Fibroblast of skin of right biceps (primary cell): ENCODE measurements around the gene PNMA8C.
"Not testable (repeated sequence)": the region's sequence is repeated elsewhere in the genome, so short reads cannot be mapped to it uniquely, and the experiment has no call there.

Experiments used
- DNase-seq: peaks from one replicate; pipeline ENCODE4 v3.0.0-alpha.2; 2013

Gene PNMA8C

DNA sequence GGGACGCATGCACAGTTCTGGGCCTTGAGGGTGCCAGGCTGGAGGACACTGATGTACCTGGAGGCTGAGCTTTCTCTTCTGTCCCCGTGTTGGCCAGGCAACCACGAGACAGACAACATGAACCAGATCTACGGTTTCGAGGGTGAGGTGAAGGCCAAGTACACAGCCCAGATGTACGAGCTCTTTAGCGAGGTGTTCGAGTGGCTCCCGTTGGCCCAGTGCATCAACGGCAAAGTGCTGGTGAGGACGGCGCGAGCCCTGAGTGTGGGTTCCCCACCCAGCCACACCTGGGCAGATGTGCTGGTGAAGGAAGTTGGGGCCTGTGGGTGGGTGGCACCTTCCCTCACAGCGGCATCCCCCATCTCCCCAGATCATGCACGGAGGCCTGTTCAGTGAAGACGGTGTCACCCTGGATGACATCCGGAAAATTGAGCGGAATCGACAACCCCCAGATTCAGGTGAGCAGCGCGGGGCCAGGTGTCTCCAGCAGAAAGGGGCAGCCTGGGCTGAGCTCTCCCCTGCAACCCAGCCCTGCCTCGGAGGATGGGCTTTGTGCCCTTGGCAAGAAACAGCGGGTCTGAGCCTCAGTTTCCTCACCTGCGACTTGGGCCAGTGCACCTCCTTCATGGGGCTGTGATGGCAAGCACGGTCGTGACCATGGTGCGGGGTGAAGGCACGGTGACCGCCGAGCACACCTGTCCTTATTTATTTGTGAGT is 41.6 kb downstream of the PNMA8C start:
- no peak for DNase-seq

DNA sequence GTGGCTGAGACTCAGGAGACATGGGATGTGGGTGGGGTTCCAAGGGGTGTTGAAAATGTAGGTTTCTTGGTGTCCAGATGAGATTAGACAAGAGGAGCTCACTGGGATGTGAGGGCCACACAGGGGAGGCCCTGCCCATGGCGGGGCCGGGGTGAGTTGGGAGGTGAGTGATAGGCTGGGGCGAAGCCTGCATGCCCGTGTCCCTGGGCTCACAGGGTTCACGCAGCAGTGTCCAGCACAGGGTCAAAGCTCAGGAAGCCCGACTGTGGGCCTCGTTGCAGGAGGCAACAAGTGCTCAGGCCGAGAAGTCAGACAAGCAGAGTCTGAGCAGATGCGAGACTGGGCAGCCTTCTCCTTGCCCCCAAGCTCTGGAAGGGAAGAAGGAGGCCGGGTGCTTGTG is 42.6 kb downstream of the PNMA8C start:
- no peak for DNase-seq

DNA sequence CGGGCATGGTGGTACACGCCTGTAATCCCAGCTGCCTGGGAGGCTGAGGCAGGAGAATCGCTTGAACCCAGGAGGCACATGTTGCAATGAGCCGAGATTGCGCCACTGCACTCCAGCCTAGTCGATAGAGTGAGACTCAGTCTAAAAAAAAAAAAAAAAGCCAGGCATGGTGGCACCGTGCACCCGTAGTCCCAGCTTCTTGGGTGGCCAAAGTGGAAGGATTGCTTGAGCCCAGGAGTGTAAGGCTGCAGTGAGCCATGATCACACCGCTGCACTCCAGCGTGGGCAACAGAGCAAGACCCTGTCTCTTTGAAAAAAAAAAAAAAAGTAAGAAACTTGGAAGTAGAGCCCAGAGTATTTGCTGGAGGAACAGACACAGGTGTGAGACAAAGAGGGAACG is 43.1 kb downstream of the PNMA8C start:
- no peak for DNase-seq

DNA sequence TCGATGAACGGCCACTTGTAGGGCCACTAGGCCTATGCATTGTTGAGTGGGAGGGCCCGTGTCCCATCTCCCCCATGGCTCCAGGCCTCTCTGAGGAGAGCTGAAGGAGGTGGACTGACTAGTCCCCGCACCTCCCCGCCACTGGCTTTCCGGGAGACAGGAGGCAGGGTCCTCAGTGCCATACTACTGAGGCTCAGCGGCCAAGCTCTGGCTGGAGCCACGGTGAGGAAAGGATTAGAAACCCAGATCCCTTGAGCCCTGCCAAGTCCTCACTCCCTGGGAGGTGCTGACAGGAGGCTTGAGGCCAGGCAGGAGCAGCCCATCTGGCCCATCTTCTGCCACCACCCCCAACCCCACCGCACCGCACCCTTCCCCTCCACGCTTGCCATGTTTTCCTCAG is 44.3 kb downstream of the PNMA8C start:
- no peak for DNase-seq

DNA sequence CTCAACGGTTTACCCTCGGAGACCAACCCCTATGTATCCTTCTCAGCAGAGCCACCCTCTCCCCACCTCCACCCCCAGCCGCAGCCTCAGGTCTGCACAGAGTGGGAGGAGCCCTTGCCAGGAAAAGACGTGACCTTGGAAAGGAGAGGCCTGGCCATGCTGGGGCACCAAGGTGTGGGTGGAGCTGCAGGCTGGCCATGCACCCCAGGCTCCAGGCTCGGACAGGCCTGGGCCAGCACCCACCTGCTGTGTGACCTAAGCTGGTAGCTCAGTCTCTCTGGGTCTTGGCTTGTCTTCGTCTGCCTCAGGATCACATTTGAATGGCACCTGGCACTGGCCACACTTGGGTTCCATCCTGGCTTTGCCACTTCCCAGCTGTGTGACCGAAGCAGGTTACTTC is 44.9 kb downstream of the PNMA8C start:
- no peak for DNase-seq

DNA sequence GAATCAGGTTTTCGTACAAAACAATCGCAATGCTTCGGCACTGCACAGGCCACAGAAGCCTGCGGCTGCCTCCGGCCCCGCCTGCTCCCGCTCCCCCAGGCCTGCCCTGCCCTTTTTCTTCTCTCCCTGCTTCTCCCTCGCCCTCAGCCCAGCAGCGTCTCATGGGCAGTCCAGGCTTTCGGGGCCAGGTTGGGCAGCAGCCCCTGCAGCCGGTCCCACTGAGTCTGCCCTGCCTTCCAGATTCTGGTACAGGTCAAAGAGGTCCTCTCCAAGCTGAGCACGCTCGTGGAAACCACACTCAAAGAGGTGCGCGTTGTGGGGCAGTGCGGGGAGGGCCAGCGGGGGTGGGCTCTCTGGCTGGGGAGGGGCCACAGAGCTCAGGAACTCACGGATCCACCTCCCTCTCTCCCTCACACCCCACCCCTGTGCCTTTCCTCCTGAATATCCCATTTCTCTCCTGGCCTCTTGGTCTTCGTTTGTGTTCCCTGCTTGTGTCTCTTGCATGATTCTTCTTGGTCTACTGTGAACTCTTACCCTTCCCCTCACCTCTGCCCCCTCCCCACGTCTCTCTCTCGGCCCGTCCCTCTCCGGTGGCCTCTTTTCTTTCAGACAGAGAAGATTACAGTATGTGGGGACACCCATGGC is 45.4 kb downstream of the PNMA8C start:
- DNase-seq, result no peak

DNA sequence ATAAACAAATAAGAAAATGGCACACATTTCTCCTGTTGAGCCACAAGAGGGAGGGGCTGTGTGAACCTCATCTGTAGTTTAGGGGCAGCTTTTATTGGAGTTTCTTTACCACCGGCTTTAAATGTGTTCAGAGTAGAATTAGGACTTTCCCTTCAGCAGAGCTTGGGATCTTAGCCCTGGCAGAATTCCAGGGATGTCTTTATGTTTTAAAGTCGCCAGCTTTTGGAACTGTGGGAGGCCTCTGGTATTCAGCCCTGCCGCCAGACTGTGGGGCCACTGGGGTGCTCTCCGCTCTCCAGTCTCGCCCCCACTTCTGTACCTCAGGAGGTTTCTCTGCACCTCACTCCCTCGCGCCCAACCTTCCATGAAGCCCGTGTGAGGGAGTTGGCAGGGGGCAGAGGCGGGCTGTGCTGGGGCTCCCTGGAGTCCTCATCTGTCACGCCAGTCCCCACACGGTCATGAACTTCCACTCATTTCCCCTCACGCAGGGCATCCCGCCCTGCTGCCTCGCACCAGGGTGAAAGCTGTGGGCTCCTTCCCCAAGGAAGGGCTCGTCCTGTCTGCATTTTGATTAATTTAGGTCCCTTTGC is 46.9 kb downstream of the PNMA8C start:
- peak; percentile 27 for DNase-seq

DNA sequence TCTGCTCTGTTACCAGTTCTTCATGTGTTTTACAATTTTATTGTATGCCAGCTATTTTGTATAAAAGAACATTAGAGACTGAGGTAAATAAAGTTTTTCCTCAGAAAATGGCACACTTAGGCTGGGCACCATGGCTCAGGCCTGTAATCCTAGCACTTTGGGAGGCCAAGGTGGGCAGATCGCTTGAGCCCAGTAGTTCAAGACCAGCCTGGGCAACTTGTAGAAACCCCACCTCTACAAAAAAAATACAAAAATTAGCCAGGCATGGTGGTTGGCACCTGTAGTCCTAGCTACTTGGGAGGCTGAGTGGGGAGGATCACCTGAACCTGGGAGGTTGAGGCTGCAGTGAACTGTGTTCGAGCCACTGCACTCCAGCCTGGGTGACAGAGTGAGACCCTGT is 47.4 kb downstream of the PNMA8C start:
- DNase-seq, result no peak

DNA sequence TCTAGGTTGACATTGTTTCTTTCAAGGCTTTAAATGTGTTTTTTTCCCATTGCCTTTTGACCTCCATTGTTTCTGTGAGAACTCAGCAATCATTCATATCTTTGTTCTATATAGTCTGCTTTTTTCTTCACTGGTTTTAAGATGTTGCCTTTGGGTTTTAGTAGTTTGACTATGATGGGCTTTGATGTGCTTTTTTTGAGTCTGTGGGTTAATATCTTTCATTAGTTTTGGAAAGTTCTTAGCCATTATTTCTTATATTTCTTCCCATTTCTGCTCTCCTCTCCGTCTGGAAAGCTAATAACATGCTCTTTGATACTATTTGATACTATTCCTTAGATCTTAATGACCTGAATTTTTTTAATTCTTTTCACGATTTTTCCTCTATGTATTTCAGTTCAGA is 48.0 kb downstream of the PNMA8C start:
- DNase-seq, result no peak

DNA sequence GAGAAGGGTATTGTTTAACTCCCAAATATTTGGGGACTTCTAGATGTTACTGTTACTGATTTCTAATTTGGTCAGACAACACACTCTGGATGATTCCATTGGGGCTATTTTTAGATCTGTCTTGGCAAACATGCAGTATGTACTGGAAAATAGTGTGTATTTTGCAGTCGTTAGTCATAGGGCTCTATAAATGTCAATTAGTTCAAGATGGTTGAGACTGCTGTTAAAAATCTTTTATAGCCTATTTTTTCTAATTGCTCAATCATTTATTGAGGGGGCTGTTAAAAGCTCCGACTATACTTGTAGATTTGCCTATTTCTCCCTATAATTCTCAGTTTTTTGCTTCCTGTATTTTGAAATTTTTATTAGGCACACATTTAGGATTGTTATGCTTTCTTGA is 50.5 kb downstream of the PNMA8C start:
- peak; percentile 90 for DNase-seq

DNA sequence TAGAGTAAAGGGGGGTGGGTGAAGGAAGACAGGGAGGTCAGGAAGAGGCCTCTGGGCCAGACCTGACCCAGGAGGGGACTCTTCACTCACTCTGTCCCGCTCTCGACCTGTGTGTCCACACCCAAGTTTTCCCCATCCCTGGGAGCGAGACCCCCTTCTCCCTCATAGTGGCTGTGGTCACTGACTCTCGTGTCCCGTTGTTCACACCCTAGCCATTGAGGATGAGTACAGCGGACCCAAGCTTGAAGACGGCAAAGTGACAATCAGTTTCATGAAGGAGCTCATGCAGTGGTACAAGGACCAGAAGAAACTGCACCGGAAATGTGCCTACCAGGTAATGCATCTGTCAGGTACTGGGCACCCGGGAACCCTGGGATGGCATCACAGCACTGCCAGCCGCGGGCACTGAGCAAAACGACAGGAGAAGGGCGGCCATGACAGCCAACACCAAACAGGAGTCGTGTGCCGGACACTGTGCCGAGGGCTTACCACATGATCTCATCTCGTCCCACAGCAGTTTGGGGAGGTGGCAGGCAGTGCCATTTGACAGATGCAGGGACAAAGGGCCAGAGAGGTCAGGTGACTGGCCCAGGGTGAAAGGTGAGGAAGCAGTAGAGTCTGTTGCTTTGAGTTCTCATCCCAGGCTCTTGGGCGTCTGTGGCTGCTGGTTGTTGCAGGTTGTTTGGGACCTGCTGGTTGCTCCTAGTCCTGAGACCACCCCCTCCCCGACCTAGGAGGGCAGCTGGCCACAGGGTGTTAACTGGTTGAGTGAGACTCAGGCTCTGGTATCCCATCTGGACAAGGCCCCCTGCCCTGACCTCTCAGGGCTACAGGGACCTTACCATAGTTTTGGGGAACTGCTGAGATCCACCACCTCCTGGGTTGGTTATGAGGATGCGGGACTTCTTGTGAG is 52.2 kb downstream of the PNMA8C start:
- DNase-seq, result no peak

DNA sequence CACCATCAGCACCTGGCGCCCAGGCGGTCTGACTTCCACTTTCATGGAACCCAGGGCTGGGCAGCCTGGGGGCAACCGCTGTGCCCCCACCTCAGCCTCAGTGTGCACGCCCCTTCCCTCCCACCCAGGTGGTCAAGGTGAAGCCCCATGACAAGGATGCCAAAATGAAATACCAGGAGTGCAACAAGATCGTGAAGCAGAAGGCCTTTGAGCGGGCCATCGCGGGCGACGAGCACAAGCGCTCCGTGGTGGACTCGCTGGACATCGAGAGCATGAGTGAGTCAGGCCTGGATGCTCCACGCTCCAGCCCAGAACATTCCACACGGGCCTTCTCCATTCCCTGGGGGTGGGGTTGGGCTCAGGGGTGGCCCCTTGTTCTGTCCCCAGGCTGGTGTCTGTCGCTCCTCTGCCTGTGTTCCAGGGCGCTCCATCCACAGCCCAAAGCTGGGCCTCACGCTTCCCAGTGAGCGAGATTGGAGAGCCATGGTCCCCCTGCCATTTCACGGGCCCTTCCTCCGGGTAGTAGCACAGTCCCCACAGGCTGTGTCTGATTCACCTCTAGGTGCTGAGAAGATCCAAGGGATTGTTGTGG is 53.2 kb downstream of the PNMA8C start:
- DNase-seq, result not testable (repeated sequence)
